ENCODE measurements around the gene MRS2.

MRS2 gene

DNA sequence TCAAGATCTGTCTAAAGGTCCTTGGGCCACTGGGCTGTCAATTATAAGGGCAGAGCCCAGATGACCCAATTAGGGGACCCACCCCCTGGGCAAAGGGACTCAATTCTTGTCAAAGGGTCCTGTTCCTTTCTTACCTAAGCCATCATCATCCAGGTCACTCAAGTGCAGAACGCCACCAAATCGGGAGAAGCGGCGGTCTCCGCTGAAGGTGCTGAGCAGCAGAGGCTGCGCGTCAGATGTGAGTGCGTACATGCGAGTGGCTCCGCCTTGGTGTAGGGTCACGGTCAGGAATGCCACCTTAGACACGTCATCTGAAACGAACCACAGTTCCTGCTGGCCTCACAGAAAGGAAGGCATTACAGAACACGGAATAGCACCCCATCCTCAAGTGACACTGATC is 34.2 kb downstream of the MRS2 start:
- no peak for DNase-seq

DNA sequence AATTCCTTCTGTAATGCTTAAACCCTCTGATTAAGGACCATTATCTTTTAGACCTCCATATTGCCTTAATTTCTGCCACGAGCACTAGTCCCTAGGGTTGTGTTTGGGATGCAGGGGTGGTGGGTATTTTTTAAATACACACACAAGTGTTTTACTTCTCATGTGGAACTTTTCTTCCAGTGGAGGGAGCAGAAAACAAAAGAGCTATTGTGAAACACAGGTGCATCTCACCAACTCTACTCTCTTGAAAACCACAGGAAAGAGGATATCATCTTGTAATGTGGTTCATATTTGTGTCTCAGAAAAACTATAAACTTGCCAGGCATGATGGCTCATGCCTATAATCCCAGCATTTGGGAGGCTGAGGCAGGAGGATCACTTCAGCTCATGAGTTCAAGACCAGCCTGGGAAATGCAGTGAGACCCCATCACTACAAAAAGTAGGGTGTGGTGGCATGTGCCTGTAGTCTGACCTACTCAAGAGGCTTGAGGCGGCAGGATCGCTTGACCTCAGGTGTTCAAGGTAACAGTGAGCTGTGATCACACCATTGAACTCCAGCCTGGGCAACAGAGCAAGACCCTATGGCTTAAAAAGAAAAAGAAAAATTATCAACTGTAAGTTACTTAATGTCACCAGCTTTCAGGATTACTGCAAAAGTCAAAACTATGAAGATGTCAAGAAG is 37.3 kb downstream of the MRS2 start:
- DNase-seq, result no peak

DNA sequence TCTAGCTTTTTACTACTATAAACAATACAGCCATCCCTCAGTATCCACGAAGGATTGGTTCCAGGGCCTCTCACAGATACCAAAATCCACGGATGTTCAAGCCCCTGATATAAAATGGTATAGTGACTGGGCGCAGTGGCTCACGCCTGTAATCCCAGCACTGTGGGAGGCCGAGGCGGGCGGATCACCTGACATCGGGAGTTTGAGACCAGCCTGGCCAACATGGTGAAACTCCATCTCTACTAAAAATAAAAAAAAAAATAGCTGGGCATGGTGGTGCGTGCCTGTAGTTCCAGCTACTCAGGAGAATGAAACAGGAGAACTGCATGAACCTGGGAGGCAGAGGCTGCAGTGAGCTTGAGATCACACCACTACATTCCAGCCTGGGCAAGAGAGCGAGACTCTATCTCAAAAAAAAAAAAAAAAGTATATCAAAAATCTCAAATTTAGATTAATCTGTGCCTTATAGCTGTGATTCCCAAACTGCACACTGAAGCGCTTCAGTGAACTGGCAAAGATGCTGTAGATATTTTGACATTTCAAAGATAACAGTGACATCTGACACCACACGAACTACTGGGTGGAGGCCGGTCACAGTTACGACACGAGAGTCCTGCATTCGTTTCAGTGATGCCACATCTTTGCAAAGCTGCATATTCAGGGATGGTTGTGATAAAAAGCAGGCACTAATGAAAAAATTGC is 38.3 kb downstream of the MRS2 start:
- DNase-seq, result no peak

DNA sequence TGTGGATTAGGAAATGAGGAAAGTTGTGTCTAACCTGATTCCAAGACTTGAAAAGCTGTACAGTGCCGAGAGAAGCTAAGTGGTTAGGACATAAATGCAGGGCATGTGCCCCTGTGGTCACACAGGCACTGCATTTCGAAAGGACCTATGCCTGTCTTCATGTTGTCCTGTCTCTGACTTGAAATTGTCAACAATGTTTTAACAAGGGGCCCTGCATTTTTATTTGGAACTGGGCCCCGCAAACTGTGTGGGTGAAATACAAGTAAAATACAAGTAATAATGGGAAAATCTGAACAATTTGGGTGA is 38.8 kb downstream of the MRS2 start:
- DNase-seq, result no peak

DNA sequence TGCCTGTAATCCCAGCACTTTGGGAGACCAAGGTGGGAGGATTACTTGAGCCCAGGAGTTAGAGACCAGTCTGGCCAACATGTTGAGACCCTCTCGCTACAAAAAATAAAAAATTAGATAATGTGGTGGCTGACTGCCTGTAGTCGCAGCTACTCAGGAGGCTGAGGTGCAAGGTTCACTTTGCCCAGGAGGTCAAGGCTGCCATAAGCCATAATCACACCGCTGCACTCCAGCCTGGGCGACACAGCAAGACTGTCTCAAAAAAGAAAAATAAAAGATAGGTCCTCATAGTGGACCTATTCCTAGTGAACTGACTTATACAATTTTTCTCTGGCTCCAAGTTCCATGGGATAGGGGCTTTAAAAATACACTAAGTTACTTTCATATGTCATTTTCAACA is 41.9 kb downstream of the MRS2 start:
- no peak for DNase-seq

DNA sequence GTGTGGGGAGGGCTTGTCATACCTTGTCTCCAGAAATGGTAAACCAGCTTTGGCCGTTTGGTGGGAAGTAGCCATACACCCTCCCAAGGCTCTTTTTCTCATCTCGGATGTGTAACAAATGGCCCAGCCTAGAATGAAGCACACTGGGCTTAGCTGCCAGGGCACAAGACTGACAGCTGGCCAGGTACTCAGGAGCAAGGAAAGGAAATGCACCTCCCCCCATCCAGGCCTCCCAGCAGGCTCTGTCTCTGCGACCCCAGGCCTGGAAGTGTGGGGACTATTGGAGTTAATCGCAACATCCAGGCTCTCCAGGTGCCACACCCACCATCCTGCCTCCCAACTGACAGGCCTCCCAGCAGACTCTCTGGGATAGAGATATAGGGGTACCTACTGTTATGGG is 43.0 kb downstream of the MRS2 start:
- no peak for DNase-seq

DNA sequence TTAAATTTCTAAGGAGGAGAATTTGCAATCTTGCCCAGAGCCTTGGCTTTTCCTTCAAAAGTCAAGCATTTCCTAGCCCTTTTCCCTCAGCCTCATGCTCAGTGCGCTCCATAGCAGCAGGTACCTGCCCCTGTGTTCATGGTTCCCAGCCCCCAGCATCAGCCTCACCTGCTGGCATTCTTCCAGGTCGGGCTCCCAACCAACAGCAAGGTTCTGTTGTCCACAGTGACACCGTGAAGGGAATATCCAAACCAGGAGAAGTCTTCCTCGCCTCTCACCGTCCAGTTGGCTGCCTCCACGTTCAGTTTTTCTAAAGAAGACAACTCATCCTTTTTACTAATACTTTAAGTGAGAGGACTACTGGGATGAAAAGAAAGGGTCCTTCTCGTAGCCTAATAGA is 43.9 kb downstream of the MRS2 start:
- no peak for DNase-seq

DNA sequence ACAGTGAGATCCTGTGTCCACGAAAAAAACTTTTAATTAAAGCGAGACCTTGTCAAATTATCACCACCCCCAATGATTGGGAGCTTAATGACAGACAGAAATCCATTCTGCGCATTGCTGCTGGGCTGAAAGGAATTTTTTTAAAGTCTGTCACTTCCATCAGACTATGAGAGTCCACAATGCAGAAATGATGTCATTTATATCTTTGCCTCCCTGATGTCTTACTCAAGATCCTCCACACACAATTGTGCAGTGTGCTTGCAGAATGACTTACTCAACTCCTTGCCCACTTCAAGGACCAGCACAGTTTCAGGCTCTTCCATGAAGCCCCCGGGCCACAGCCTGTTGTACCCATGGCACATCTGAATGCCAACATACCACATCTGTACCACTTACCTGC is 45.7 kb downstream of the MRS2 start:
- DNase-seq, result no peak

DNA sequence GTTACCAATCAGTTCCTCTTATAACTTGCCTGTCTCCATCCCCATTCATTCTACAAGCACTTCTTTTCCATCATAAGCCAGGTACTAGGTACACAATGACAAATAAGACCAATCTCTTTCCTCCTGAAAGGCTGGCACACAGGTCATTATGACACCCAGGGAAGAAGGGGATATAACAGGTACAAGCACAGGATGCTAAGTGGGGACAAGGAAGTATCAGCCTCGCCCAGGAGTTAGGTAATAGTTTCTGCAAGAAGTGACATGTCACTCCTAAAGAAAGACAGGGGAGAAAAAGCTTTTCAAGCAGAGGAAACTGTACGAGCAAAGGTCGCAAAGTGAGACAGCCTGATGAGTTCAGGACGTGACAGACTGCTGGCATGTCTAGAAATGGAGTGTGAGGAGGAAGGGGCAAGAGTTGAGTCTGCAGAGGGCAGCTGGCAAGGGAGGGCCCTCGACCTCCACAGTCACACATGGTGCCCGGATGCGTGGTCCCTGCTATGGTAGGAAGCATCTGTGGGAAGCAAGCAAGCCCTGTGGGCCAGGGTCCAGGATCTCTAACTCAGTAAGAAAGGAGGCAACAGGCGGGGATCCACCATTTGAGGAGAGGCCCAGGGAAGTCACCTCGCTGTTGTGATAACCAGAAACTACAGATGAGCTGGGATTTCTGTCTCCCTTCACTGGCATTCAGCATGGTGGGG is 46.2 kb downstream of the MRS2 start:
- DNase-seq, result no peak

DNA sequence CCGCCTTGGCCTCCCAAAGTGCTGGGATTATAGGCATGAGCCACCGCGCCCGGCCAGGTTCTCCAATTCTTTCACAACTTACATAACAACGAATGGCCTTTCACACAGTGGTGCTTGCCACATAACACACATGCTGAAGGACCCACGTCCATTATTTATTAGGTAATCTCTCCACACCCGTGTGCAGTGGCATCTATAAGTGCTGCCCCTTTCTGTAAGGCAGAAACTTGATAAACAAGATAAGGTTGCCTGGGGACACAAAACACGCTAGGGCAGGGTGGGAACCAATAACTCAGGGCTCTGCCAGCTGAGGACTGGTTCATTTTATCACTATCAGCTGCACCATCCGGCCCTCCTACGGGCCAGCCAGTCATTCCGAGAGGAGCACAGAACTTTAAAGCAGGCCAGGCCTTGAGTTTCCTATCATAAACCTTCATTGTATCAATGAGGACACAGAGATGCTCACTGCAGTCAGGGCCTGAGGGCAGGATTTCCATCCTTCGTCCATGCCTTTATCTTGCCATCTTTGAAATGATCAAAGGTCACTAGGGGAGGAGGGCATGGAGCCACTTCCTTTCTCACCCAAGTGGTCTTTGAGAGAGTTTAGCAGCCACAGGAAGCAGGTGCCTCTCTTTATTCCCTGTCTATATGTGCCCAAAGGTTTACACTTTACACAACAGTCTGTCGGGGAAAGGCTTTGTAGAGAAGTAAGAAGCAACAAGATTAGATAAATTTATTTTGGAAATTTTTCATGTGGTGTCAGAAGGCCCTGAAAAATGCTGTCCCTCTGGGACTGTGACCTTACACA is 49.0 kb downstream of the MRS2 start:
- DNase-seq, result no peak

DNA sequence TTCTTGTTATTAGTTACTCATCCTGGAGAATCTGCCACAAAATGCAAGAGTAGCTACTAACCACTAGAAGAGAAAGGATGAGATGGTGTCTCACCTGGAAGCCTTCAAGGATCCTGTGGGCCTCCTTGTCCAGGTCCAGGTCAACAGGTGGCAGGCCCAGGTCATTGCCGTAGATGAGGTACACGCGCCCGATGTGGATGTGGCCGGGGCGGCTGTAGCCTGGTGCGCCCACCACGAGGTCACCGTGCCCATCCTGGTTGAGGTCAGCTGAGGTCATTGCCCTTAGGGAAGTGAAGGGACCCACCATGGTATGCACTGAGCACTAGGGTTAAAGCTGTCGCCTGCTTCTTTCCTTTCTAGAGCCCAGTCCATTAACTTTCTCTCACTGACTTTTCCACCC is 51.2 kb downstream of the MRS2 start:
- no peak for DNase-seq

DNA sequence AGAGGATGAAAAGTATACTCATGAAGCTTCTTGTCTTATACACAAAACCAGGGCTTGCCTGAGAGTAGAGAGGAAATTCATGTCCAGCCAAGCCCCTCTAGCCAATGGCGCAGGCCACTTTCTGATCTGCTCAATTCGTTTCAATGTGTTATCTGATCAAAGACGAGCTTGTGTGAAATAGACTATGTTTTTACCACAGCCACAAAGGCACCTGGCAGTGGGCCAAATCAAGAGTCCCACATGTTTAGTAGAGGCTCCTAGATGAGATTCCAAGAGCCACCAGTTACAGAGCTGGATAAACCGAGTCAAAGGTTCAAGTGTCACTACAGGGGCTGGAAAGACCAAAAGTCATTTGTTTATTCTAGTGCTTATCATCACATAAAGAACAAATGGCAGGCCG is 51.7 kb downstream of the MRS2 start:
- DNase-seq, result no peak

DNA sequence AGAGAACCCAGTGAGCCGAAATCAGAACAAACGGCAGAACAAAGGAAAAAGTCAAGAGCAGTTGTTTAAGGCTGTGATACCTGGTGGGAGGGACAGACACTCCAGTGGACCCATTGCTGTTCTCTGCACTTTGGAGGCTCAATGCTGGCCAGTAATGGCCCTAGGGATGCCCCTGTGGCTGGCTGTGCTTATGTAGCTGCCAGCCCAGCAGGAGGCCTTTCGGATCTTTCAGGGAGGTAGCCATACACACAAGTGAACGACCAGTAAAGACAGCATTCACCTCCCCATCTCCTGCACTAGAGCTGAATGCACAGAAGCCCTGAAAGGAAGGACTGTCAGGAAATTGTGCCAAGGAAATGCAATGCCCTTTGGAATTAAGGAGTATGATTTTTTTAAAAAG is 52.3 kb downstream of the MRS2 start:
- no peak for DNase-seq

DNA sequence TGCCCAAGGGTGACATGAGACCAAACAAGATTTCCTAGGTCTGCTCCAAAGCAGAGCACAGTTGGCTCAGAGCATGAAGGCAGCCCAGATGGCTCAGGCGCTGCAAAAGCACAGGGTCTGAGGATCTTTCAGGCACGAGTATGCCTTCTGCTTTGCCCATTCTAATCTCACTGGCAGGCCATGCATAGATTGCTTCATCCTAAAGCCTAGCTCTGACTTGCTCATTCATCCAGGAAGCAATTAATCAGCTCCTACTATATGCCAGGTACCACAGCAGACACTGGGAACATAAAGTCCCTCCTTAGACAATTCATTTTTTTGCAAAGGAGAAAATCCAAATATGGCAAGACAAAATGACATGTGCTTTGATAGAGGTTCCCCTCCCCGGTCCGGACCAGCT is 55.4 kb downstream of the MRS2 start:
- DNase-seq, result no peak

DNA sequence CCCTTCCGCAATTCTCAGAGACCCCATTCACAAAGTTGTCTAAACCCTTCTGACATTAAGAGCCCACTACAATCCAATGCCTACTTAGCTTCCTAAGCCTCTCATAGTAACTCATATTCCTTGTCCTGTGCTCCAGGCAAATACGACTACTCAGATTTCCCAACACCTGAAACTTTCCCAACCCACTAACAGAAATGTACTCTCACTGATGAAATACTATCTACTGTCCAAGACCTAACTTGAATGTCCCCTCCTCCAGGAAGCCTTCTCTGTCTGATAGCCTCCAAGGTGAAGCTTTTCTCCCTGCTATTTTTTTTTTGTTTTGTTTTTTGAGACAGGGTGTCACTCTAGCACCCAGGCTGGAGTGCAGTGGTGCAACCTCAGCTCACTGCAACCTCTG is 56.2 kb downstream of the MRS2 start:
- DNase-seq, result no peak

DNA sequence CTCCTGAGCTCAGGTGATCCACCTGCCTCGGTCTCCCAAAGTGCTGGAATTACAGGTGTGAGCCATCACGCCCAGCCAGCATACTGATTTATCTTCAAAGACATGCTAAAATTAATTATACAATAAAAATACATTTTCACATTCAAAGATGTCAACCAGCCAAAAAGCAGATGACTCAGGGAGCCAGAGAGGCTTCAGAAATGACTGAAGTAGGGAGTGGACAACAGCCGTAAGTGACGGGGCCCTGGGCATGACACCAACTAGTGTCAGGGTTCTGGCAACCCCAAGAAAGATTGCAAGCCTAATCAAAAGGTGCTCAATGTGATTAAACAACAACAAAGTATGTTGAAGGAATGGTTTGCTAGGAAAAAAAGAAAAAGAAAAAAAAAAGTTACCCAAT is 58.2 kb downstream of the MRS2 start:
- DNase-seq, result no peak

DNA sequence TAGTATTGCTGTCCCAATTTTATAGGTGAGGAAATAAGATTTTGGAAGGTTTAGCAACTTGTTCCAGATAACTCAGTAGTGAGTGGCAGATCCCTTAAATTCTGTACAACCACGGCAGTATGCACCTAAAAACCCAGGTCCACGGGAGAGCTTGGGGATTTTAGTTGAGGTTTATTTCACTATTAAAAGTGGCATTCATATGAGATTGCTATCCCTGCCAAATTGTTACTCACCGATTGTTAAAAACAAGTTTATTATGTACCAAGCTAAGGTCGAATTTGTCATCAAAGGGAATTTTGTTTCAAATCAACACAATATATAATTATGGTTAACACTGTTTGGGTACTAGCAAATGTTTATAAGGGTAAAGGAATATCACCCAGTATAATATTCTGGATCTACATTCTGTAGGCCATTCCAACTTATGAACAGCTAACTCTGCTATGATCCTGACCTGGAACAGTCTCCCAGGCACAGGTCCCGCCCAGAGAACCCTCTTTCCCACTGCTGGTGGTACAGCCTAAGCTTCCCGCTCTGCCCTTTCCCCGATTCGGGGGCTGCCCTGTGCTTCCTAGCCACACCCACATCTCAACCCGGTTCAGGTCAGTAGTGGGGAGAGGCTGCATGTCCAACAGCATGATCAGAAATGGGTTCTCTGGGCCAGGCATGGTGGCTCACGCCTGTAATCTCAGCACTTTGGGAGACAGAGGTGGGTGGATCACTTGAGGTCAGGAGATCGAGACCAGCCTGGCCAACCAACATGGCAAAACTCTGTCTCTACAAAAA is 61.7 kb downstream of the MRS2 start:
- DNase-seq, result no peak

DNA sequence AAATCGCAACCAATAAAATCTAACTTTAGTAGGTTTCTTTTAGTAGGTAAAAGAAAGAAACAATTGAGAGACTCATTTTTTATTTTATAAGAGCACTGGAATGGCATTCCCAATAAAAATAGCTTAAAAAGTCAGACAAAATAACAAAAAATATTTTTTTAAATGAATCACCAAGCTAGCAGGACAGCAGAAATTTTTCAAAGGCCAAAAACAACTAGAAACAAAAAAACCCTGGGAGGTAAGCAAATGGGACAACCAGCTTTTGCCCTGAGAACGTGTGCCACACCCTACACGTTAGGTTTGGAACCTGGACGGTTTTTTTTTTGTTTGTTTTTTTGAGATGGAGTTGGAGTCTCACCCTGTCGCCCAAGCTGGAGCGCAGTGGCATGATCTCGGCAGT is 67.1 kb downstream of the MRS2 start:
- DNase-seq, result no peak

DNA sequence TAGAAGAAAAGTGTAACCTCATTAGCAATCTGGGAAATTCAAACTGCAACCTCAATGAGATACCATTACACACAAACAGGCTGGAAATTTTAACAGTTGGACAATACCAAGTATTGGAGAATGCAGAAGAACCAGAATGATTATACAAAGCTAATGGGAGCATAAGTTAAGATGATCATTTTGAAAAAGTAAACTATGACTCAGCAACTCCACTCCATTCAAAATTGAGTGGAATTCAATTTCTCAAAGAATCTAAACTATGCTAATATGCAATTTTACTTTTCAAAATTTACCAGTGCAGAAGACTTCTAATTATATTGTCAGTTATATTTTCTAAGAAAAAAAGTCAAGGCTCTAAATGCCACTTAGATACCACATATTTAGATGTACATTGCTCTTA is 69.4 kb downstream of the MRS2 start:
- DNase-seq, result no peak
